GOT3 (cell line): ENCODE data around the gene MBD2.
"Not testable (repeated sequence)": the region's sequence is repeated elsewhere in the genome, so short reads cannot be mapped to it uniquely, and the experiment has no call there.

ENCODE experiments used
- DNase-seq: peaks from one replicate; lab custom pipeline; 2025; ENCODE audit warnings: mixed read lengths; lab: John Stamatoyannopoulos, UW

The MBD2 gene, protein sequence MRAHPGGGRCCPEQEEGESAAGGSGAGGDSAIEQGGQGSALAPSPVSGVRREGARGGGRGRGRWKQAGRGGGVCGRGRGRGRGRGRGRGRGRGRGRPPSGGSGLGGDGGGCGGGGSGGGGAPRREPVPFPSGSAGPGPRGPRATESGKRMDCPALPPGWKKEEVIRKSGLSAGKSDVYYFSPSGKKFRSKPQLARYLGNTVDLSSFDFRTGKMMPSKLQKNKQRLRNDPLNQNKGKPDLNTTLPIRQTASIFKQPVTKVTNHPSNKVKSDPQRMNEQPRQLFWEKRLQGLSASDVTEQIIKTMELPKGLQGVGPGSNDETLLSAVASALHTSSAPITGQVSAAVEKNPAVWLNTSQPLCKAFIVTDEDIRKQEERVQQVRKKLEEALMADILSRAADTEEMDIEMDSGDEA

DNA sequence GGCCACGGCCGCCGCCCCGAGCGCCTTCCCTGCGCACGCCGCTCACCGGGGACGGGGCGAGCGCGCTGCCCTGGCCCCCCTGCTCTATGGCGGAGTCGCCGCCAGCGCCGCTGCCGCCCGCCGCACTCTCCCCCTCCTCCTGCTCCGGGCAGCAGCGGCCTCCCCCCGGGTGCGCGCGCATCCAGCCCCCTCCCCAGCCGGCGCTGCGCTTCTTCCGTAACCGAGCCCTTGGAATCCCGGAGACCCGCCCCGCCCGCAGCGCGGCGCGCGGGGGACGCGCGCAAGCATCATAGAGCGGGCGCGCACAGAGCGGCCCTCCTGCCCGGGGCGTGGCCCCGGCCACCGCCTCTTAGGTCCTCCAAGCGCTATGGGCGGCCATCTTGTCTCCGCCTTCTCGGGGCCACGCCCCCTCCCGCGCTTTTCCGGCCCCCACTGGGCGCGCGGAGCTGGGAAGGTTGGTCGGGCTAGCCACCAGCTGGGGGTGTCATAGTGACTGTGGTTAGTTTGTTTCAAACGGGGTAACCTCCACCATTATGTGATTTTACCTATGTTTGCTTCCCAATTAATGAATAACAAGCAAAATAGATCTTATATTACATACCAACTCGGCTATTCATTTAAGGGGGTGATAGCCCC is at the start of gene MBD2:
TSS of gene MBD2 (minus strand) at position 291 of the 636 bp plus-strand sequence. CDS start at position 181, 110 bp downstream.
- DNase-seq, result peak; percentile 58

DNA sequence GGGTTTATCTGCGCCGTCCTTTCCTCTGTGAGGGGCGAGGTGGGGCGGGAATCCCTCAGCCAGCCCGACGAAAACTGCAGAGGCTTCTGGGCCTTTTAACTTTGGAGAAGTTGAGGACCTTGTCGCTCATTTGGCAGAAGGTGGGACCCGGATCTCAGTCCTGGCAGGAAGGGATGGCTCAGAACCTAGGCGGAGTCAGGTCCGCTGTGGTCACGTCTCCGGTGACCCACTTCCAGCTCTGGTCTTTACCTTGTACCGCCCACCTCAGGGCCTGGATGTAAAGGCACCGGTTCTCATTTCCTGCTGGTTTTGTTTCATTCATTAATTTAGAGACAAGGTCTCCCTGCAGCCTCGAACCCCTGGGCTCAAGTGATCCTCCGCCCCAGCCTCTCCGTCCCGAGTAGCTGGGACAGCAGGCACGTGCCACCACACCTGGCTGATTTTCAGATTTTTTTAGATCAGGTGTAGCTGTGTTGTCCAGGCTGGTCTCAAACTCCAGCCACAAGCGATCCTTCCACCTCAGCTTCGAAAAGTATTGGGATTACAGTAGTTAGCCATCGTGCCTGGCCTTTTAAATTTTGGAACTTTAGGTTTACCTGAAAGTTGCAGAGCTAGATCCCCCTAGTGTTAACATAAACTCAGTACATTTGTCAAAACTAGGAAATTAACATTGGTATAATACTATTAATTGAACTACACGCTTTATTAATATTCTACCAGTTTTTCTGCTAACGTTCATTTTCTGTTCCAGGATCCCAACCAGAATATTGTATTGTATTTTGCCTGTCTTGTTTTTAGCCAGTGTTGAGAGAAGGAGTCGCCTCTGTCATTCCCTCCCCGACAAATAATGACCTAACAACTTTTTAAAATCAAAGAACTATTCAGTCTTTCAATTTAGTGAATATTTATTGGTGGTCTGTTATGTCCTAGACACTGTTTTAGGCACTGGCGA is 45.7 kb upstream of the MBD2 start:
- no peak for DNase-seq

DNA sequence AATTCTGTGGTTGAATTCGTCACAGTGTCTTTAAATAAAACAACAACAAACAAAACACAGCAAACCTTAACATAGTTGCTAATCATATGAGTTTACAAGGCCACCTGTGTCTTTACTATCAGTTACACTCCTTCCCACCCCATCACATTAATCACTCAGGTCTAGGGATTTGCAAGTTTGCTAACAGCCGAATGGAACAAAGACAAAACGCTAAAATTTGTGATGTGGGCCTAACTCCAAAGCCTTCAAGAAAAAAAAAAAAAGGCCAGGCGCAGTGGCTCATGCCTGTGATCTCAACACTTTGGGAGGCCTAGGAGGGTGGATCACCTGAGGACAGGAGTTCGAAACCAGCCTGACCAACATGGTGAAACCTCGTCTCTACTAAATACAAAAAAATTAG is 44.3 kb upstream of the MBD2 start:
- DNase-seq, result no peak

DNA sequence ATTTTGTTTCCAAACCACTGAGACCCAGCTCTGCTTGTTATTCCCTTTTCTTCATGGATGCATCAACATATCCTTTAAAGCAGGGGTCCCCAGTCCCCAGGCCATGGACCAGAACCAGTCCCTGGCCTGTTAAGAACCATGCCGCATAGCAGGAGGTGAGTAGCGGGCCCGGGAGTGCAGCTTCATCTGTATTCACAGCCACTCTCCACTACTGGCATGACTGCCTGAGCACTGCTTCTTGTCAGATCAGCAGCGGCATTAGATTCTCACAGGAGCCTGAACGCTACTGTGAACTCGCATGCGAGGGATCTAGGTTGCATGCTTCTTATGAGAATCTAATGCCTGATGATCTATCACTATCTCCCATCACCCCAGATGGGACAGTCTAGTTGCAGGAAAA is 43.2 kb upstream of the MBD2 start:
- DNase-seq, result no peak

DNA sequence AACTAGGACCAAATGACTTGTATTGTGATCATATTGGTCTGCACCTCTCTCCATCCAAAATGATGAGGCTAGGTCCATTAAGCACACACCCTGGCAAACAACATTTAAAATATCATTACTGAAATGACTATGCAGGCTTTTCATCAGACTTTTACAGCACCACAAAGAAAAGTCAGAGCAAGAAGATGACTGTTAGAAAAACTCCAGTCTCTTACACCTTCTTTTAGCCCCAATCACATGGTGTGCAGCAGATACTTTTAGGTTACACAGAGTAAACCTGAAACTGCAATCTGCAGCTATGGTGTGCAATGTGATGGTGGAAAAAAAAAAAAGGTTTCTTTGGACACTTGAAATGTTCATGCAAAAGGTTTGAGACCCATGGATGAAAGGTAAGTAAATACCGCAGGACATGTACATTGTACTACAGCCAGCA is 39.5 kb upstream of the MBD2 start:
- no peak for DNase-seq

DNA sequence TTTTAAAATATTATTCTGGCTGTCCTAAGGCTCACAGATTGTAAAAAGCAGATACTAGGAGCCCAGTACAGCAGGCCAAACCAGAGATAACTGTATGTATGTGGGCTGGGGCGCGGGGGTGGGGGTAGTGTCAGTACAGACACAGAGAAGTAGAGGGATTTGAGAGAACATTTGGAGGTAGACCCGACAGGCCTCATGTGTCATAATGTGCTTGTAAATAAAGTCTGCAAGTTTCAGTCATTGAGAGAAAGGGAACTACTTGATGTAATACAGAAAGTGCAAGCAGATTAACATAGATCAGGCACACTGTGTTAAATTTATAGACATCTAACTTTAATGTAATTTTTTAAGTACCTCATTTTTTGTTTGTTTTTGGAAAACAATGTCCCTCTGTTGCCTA is 37.4 kb upstream of the MBD2 start:
- no peak for DNase-seq

DNA sequence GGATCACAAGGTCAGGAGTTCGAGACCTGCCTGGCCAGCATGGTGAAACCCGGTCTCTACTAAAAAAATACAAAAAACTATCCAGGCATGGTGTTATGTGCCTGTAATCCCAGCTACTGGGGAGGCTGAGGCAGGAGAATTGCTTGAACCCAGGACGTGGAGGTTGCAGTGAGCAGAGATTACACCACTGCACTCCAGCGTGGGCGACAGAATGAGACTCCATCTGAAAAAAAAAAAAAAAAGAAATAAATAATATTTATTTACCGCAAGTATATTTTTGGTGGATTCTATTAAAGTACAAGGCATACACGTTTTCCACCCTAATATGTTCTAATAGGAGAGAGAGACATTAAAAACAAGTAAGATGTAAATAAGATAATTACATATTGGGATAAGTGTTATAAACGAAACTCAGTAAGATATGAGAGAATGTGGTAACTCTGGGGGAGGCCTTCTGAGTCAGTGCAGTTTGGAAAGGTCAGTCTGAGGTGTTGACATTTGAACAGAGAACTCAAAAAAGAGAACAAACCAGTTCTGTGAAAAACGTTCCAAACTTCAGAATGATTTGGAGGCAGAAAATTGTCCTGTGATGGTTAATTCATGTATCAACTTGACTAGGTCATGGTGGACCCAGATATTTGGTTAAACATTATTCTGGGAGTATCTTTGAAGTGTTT is 36.1 kb upstream of the MBD2 start:
- DNase-seq, result no peak

DNA sequence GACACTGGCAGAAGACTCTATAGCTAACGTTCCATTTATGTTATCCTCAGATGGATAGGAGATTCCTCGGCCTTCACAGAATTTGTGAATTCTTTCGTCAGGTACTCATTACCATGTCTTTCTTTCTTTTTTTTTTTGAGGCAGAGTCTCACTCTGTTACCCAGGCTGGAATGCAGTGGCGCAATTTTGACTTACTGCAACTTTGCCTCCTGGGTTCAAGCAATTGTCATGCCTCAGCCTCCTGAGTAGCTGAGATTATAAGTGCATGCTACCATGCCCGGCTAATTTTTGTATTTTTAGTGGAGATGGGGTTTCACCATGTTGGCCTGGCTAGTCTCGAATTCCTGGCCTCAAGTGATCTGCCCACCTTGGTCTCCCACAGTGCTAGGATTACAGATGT is 33.3 kb upstream of the MBD2 start:
- DNase-seq, result not testable (repeated sequence)

DNA sequence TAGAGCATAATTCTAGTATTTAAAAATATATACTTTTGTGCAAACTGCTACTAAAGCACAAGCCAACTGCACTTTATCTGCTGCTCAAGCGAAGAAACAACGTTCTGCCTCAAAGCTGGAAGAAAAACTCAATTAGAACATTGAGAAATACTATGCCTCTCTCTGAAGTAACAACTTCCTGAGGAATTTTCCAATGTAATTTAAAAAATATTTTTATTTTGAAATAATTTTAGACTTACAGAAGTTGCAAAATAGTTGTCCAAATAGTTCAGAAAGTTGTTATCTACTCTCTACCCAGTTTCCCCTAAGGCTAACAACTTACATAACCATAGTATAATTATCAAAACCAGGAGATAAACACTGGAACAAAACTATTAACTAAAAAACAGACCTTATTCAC is 32.5 kb upstream of the MBD2 start:
- DNase-seq, result no peak

DNA sequence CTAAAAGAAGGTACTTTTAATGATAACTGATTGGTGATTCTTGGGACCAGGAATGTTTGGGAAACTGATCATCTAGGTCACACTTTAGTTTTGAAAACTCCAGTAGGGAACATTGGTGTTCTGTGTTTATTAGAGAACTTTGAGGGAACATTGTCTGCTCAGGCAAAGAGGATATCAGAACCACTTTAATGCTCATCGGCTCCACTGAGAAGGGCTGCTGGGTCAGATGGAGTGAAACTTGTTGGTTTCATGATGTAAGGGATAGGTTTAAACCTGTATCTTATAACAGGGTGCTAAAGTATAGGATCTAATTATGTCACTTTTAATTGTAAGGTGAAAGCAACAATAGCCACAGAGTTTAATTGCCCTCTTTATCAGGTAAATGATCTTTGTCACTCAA is 30.7 kb upstream of the MBD2 start:
- DNase-seq, result no peak

DNA sequence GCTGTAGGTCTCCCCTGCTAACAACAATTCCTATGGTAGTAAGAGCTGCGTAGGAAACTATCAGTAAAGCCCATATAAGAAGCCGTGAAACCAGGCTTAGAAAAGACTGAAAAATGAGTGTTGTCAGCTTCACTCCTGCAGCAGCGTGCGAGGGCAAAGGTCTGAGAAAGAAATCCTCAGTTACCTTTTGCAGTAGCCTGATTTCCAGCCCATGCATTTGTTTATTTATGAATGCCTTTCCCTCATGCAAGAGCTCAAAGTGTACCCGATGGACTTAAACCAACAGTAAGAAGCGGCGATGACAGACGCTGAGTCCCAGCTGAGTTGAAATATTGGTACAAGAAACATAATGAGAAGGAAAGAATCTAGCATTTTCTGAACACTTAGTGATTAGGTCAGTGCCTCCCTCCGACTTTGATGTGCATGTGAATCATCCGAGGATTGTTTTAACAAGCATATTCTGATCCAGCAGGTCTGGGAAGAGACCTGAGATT is 29.8 kb upstream of the MBD2 start:
- no peak for DNase-seq

DNA sequence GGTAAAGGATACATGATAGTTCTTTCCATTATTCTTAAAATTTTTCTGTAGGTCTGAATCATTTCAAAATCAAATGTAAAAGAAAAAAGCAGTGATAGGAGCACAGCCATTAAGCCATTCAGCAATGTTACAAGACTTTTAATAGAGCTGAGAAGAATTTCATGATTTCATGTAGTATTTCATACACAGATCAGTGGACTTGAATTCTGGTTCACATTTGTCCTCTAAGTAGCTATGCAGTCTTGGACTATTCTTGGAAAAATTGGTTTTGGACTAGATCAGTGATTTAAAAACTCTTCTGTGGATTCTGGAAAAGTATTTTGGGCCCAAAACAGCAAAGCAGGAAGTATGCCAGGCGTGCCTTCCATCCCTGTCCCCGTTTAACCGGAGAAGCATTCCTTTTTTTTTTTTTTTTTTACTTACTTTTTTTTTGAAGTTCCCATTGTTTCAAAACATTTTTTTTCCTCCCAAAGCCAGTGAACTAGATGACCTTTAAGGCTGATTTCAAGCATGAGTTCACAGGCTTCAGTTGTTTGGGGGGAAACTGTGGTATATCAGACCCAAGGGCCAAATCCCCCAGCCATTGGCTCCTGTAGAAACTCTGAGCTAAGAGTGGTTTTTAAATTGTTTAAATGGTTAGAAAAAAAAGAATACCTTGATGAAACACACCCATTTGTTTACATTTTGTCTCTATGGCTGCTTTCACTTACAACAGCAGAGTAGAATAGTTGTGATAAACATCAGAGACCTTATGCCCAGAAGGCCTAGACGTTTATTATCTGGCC is 27.3 kb upstream of the MBD2 start:
- DNase-seq, result no peak

DNA sequence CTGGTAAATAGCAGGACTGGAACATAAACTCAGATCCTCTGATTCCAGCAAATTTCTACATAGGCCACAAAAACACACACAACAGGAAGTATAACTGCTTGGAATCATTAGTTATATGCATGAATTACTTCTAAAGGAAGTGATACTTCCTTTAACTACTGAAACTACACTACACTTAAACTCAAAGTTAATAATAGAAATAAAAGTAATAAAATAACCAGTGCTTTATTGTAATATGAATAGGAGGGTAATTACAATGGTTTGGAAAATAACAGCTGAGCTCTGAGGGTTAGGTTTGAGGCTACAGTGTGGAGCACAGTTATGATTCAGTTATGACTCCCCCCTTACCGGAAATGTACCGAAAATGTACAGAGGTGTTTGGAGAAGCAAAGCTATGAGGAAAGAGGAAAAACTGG is 26.4 kb upstream of the MBD2 start:
- DNase-seq, result no peak

DNA sequence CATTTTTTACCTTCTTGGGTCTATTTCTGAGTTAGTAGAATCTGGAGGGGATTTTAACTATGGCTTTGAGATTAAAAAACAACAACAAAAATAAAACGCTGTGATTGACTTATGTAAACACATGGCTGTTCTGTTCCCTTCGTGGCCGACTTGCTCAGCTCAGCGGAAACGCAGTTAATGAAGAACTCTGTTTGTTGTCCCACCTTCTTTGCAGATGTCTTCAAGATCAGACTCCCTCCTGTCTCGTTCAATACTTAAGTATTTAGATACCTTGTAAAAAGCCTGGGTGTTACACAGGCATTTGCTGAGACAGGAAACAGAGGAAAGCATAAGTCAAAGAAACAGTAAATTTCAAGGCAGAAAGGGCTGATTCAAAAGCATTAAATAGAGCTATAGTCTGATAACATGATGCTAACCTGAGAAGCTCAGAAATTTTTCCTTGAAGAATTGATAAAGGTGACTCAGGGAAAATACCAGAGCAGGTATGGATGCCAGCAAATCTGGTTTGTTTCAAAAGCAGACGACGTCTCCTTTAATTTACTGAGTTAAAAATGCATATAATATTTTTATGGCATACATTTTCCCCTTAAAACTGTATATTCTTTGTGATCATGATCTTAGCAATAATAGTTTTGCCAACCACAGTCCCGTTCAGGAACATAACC is 23.2 kb upstream of the MBD2 start:
- DNase-seq, result no peak

DNA sequence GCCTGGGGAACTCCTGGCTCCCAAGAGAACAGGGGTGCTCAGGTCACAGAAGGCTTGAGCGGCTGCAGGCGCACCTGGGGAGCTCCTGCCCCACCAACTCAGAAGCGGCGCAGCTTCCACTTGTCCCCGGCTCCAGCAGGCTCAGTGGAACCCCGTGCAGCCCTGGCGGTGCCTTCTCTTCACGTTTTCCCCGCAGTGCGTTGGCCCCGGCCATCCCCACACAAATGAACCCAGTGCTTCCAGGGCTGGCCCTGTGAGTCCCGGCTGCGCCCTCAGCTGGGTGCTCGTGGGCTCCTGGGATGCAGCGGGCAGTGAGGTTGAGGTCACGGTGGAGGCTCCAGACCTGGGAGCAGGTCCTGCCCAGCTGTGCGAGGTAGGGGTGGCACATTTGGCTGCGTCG is 17.9 kb upstream of the MBD2 start:
- no peak for DNase-seq

DNA sequence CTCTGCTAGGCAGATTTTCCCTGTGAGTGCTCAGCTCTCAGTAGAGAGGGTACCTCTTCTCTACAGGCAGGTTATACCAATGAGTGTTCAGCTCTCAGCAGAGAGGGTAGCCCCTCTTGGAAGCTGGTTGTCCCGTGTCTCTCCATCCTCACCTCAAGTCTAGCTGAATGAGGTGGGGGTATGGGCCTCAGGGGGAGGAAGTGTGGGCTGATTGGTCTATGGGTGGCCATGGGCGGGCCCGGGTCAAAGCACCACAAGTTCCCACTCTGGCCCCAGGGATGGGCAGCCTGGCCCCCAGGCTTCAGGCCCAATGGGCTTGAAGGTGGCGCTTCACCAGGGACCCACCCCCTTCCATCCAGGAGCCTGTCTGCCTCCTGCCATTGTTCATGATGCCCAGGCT is 17.0 kb upstream of the MBD2 start:
- no peak for DNase-seq

DNA sequence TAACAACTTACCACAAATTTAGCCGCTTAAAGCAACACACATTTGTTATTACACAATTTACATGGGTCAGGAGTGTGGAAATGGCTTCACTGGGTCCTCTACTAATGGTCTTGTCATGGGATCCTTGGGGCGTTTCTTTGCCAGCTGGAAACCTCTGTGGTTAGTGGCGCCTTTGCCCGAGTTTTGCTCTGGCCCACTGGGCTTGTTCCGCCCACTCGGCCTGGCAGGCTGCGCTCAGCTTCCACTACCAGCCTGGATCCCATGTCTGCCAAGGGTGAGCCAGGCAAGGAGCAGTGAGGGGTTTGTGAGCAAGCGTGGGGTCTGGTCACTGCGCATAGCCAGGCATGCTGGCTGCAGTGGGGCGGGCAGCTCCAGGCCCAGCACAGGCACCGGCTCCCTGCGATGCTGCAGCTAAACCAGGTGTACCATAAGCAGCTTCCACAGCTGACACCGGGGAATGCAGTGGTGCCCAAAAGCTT is 16.2 kb upstream of the MBD2 start:
- DNase-seq, result no peak

DNA sequence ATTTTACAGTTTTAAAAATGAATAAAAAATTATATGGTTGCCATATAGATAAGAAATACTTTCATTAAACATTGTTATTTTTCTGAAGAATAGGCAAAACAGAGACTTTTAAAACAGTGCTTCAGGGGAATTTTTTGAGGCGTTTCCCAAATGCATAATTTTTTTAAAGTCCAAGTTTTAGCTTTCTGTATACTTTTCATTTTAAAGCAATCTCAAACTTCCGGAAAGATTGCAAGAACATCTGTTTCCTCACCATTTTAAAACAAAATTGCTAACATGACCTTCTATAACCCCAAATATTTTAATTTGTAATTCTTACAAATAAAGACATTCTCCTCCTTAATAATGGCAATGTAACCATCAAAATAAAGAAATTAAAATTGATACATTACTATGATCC is 15.1 kb upstream of the MBD2 start:
- no peak for DNase-seq

DNA sequence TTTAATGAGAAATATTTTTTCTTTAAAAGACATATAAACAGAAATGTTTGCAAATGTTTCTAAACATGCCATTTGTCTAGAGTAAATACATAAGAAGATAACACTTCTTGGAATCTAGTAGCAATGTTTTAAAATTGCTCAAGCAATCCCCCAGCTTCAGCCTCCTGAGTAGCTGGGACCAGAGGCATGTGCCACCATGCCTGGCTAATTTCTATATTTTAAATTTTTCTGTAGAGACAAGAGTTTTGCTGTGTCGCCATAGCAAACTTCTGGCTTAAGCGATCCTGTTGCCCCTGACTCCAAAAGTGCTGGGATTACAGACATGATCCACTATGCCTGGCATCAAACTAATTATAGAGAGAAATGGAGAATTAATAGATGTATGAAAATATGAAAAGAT is 14.6 kb upstream of the MBD2 start:
- no peak for DNase-seq
